Thoracic aorta (tissue), 2 donors: ENCODE data around the gene TCEAL9. TPM values are rescaled to one million over a fixed set of nuclear protein-coding genes. Genes with fewer than 3 reads are reported as not detected.

ENCODE experiments used
- ATAC-seq: fragments of 150-250 bp; one replicate; pipeline ENCODE4 v1.8.0; 2017; ENCODE audit warnings: low read depth; ENCODE audit not compliant: insufficient number of reproducible peaks, low FRiP score
- DNase-seq: peaks from one replicate; pipeline ENCODE4 v3.0.0-alpha.2; 2020; ENCODE audit warnings: low spot score
- H3K27ac ChIP-seq, 2 donors: fragments of 200-600 bp; sonication (generic); 1 replicate in 1 of 2; 2 replicates in 1 of 2; pipeline ENCODE4 v1.5.1; 2016; ENCODE audit warnings: mild to moderate bottlenecking in 2 of 2, moderate library complexity in 2 of 2
- H3K27me3 ChIP-seq: fragments of 200-600 bp; sonication (generic); replicated peaks from 2 replicates; pipeline ENCODE4 v1.6.0; 2016; ENCODE audit warnings: mild to moderate bottlenecking; ENCODE audit not compliant: insufficient read depth
- H3K36me3 ChIP-seq: fragments of 200-600 bp; sonication (generic); one replicate; pipeline ENCODE4 v1.5.1; 2016
- H3K4me1 ChIP-seq, 2 donors: fragments of 200-600 bp; sonication (generic); 1 replicate in 1 of 2; 2 replicates in 1 of 2; pipeline versions ENCODE4 v1.5.1 to v1.6.0; 2016; ENCODE audit warnings: low read depth in 2 of 2, mild to moderate bottlenecking in 1 of 2; ENCODE audit not compliant: control insufficient read depth in 1 of 2
- H3K4me3 ChIP-seq: fragments of 200-600 bp; sonication (generic); 2 replicates; pipeline ENCODE4 v1.5.1; 2016; ENCODE audit warnings: mild to moderate bottlenecking
- H3K9me3 ChIP-seq: fragments of 200-600 bp; sonication (generic); 2 replicates; pipeline ENCODE4 v1.5.1; 2016
- CTCF ChIP-seq: fragments of 200-600 bp; sonication (generic); IDR thresholded peaks from one replicate; pipeline ENCODE4 v1.5.1; 2019; ENCODE audit warnings: antibody characterized with exemption
- total RNA-seq, 2 donors: library from RNA; depleted of rRNA; stranded (reverse); fragments of >200 nt; gene quantifications; one replicate each; pipeline versions ENCODE4 v1.1.0 to v1.2.3, GENCODE V29; 2016

TCEAL9 gene
- total RNA-seq, 2 donors from 2014 or later = 70.4 to 118 TPM

- Histone ChIP-seq H3K36me3 (no peaks in the 10 kb centered on the region), H3K9me3 (no peaks in the 10 kb centered on the region), H3K4me1 (no peaks in the 10 kb centered on the region), H3K4me3 (peak overlapping the region; percentile 68), H3K27me3 (no peaks in the 10 kb centered on the region), H3K27ac (no peak overlapping the region)
- ATAC-seq = no peak
- no peak for DNase-seq
- no peak for TF ChIP-seq CTCF
Measured at GRCh38 chrX:103330681-103331288, 25.5 kb upstream of the TCEAL9 start.

- ATAC-seq (no peak), DNase-seq (no peak)
Measured at GRCh38 chrX:103338663-103339062, 17.6 kb upstream of the TCEAL9 start.

GRCh38 chrX:103343105-103343504 lies 13.2 kb upstream of the TCEAL9 start:
- no peaks in the 10 kb centered on the region for H3K27me3 ChIP-seq
- DNase-seq = no peak
- H3K27ac ChIP-seq = no peak overlapping the region
- no peaks in the 10 kb centered on the region for H3K36me3 ChIP-seq
- H3K9me3 ChIP-seq = no peaks in the 10 kb centered on the region
- peak; percentile 61 for TF ChIP-seq CTCF
- H3K4me1 ChIP-seq = no peaks in the 10 kb centered on the region
- H3K4me3 ChIP-seq = no peak overlapping the region
- ATAC-seq = no peak

More at GRCh38 chrX:103338663-103339062, 17.6 kb upstream of the TCEAL9 start:
- no peak for TF ChIP-seq CTCF
- Histone ChIP-seq H3K4me1 (no peaks in the 10 kb centered on the region), H3K9me3 (no peaks in the 10 kb centered on the region), H3K4me3 (no peak overlapping the region), H3K27me3 (no peaks in the 10 kb centered on the region), H3K27ac (no peak overlapping the region), H3K36me3 (no peaks in the 10 kb centered on the region)

GRCh38 chrX:103344606-103345005 lies 11.7 kb upstream of the TCEAL9 start:
- no peaks in the 10 kb centered on the region for H3K9me3 ChIP-seq
- no peaks in the 10 kb centered on the region for H3K36me3 ChIP-seq
- no peak for ATAC-seq
- no peak overlapping the region for H3K4me3 ChIP-seq
- TF ChIP-seq CTCF = no peak
- H3K4me1 ChIP-seq = no peaks in the 10 kb centered on the region
- no peak overlapping the region for H3K27ac ChIP-seq
- DNase-seq = no peak
- no peaks in the 10 kb centered on the region for H3K27me3 ChIP-seq

- Histone ChIP-seq H3K27me3 (no peaks in the 10 kb centered on the region), H3K27ac (no peak overlapping the region), H3K36me3 (no peaks in the 10 kb centered on the region), H3K4me1 (no peaks in the 10 kb centered on the region), H3K4me3 (no peak overlapping the region), H3K9me3 (no peaks in the 10 kb centered on the region)
- TF ChIP-seq CTCF = no peak
- no peak for DNase-seq
- no peak for ATAC-seq
Measured at GRCh38 chrX:103347682-103348397, 8.5 kb upstream of the TCEAL9 start.
